ENCODE measurements around the gene MAMDC4. TPM values are rescaled to one million over a fixed set of nuclear protein-coding genes. Genes with fewer than 3 reads are reported as not detected.

The MAMDC4 gene
- total and polyA plus RNA-seq, 2 experiments from 2014 or later, result 17.8 to 22.2 TPM

GRCh38 chr9:136901516-136902258 lies 49.5 kb downstream of the MAMDC4 start:
- Histone ChIP-seq H3K36me3 (peaks cover 13% of the 10 kb centered on the region), H3K27ac (no peak overlapping the region), H3K27me3 (no peaks in the 10 kb centered on the region), H3K9me3 (ENCODE audit: low read depth) (no peaks in the 10 kb centered on the region), H3K4me1 (ENCODE audit: low read depth) (no peaks in the 10 kb centered on the region), H3K4me3 (no peak overlapping the region)
- no peak for TF ChIP-seq CTCF (IDR thresholded peaks at IDR 0.05; ENCODE audit: low read depth, low read length)
- DNase-seq (ENCODE audit: low read depth in 1 of 2, low spot score in 1 of 2), result no peak

GRCh38 chr9:136902259-136902821 lies 50.2 kb downstream of the MAMDC4 start:
- Histone ChIP-seq H3K9me3 (ENCODE audit: low read depth) (no peaks in the 10 kb centered on the region), H3K4me1 (ENCODE audit: low read depth) (no peaks in the 10 kb centered on the region), H3K36me3 (peaks cover 13% of the 10 kb centered on the region), H3K4me3 (no peak overlapping the region), H3K27me3 (no peaks in the 10 kb centered on the region), H3K27ac (no peak overlapping the region)
- DNase-seq (ENCODE audit: low read depth in 1 of 2, low spot score in 1 of 2), result peak in 1 of 2 donors; percentile 27
- TF ChIP-seq CTCF (IDR thresholded peaks at IDR 0.05; ENCODE audit: low read depth, low read length), result no peak

GRCh38 chr9:136903041-136903554 lies 51.0 kb downstream of the MAMDC4 start:
- Histone ChIP-seq H3K27ac (no peak overlapping the region), H3K36me3 (peaks cover 16% of the 10 kb centered on the region)

GRCh38 chr9:136906266-136906665 lies 54.1 kb downstream of the MAMDC4 start:
- no peaks in the 10 kb centered on the region for H3K27me3 ChIP-seq
- H3K4me1 ChIP-seq (ENCODE audit: low read depth), result no peaks in the 10 kb centered on the region
- no peak for TF ChIP-seq CTCF (IDR thresholded peaks at IDR 0.05; ENCODE audit: low read depth, low read length)
- peaks cover 7% of the 10 kb centered on the region for H3K36me3 ChIP-seq
- no peaks in the 10 kb centered on the region for H3K9me3 ChIP-seq (ENCODE audit: low read depth)
- no peak for DNase-seq (ENCODE audit: low read depth in 1 of 2, low spot score in 1 of 2)
- H3K27ac ChIP-seq, result no peak overlapping the region
- H3K4me3 ChIP-seq, result no peak overlapping the region

More at GRCh38 chr9:136903041-136903554, 51.0 kb downstream of the MAMDC4 start:
- Histone ChIP-seq H3K4me3 (no peak overlapping the region), H3K27me3 (no peaks in the 10 kb centered on the region), H3K9me3 (ENCODE audit: low read depth) (no peaks in the 10 kb centered on the region), H3K4me1 (ENCODE audit: low read depth) (no peaks in the 10 kb centered on the region)
- no peak for DNase-seq (ENCODE audit: low read depth in 1 of 2, low spot score in 1 of 2)
- no peak for TF ChIP-seq CTCF (IDR thresholded peaks at IDR 0.05; ENCODE audit: low read depth, low read length)

GRCh38 chr9:136907011-136907914 lies 55.1 kb downstream of the MAMDC4 start:
- H3K4me3 ChIP-seq, result no peak overlapping the region
- H3K4me1 ChIP-seq (ENCODE audit: low read depth), result no peaks in the 10 kb centered on the region
- no peak for DNase-seq (ENCODE audit: low read depth in 1 of 2, low spot score in 1 of 2)
- no peaks in the 10 kb centered on the region for H3K9me3 ChIP-seq (ENCODE audit: low read depth)
- no peaks in the 10 kb centered on the region for H3K27me3 ChIP-seq
- TF ChIP-seq CTCF (IDR thresholded peaks at IDR 0.05; ENCODE audit: low read depth, low read length), result no peak
- H3K36me3 ChIP-seq, result peaks cover 7% of the 10 kb centered on the region
- H3K27ac ChIP-seq, result no peak overlapping the region
